Measurements from ENCODE around the gene APOBEC3G. TPM values are rescaled to one million over a fixed set of nuclear protein-coding genes. Genes with fewer than 3 reads are reported as not detected.

Gene APOBEC3G
- total RNA-seq, 1 donor from 2014 or later, result 9.3 TPM

- Histone ChIP-seq H3K4me1 (no peaks in the 10 kb centered on the region), H3K9me3 (no peaks in the 10 kb centered on the region), H3K4me3 (no peak overlapping the region), H3K27me3 (no peaks in the 10 kb centered on the region), H3K27ac (no peak overlapping the region), H3K36me3 (no peaks in the 10 kb centered on the region)
- DNase-seq (ENCODE audit: low spot score in 2 of 2), result no peak
- TF ChIP-seq, protein P1, sequence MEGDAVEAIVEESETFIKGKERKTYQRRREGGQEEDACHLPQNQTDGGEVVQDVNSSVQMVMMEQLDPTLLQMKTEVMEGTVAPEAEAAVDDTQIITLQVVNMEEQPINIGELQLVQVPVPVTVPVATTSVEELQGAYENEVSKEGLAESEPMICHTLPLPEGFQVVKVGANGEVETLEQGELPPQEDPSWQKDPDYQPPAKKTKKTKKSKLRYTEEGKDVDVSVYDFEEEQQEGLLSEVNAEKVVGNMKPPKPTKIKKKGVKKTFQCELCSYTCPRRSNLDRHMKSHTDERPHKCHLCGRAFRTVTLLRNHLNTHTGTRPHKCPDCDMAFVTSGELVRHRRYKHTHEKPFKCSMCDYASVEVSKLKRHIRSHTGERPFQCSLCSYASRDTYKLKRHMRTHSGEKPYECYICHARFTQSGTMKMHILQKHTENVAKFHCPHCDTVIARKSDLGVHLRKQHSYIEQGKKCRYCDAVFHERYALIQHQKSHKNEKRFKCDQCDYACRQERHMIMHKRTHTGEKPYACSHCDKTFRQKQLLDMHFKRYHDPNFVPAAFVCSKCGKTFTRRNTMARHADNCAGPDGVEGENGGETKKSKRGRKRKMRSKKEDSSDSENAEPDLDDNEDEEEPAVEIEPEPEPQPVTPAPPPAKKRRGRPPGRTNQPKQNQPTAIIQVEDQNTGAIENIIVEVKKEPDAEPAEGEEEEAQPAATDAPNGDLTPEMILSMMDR (IDR thresholded peaks at IDR 0.05), result no peak
- intact Hi-C loops (cut with DNase I), result no loop called here
Measured at GRCh38 chr22:39101226-39101625, 24.2 kb downstream of the APOBEC3G start.

DNA sequence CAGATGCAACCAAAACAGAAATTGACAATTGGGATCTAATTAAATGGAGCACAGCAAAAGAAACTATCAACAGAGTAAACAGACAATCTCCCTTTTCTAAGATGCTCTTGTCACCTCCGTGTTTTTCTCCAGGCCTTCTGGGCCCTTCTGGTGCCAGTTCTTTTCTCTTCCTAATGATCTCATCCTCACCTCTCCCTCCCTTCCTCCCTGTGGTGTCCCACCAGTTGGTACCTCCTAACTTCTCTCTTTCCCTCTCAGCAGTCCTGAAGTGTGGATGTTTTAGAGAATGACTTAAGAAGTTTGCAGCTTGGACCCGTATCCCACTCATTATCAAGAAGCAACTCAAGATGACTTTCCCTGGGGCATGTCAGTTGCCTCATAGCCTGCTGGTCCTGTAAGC lies 26.4 kb downstream of the APOBEC3G start:
- TF ChIP-seq, protein P1 (IDR thresholded peaks at IDR 0.05), result no peak
- no peaks in the 10 kb centered on the region for H3K4me1 ChIP-seq
- no peaks in the 10 kb centered on the region for H3K36me3 ChIP-seq
- intact Hi-C loops (cut with DNase I), result no loop called here
- no peak overlapping the region for H3K4me3 ChIP-seq
- no peaks in the 10 kb centered on the region for H3K9me3 ChIP-seq
- no peak overlapping the region for H3K27ac ChIP-seq
- H3K27me3 ChIP-seq, result no peaks in the 10 kb centered on the region
- DNase-seq (ENCODE audit: low spot score in 2 of 2), result no peak

DNA sequence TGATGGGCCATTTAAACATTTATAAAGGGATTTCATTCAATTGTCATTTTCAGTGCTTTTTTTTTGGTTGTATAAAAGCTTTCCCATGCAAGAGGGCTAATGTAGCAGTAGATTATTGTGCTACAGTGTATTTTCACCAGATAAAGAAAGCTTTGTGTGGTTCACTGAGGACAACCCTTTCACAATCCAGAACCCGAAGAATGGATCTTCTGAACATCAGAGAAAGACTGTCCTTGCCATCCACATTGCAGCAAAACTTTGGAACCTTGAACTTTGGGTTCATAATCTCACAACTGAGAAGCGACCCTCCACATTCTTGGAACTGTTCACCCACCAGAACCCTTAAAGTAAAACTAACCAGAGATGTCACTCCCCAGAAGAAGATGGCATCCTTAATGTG lies 29.3 kb downstream of the APOBEC3G start:
- Histone ChIP-seq H3K27ac (no peak overlapping the region), H3K36me3 (no peaks in the 10 kb centered on the region), H3K4me3 (no peak overlapping the region), H3K9me3 (no peaks in the 10 kb centered on the region), H3K4me1 (no peaks in the 10 kb centered on the region), H3K27me3 (no peaks in the 10 kb centered on the region)
- TF ChIP-seq, protein P1 (IDR thresholded peaks at IDR 0.05), result no peak
- intact Hi-C loops (cut with DNase I), result no loop called here
- DNase-seq (ENCODE audit: low spot score in 2 of 2), result no peak

- Histone ChIP-seq H3K9me3 (no peaks in the 10 kb centered on the region), H3K27ac (no peak overlapping the region), H3K4me3 (no peak overlapping the region), H3K36me3 (no peaks in the 10 kb centered on the region), H3K4me1 (no peaks in the 10 kb centered on the region), H3K27me3 (no peaks in the 10 kb centered on the region)
- intact Hi-C loops (cut with DNase I), result no loop called here
- TF ChIP-seq, protein P1 (IDR thresholded peaks at IDR 0.05), result no peak
- no peak for DNase-seq (ENCODE audit: low spot score in 2 of 2)
Measured at GRCh38 chr22:39108487-39108886, 31.4 kb downstream of the APOBEC3G start.

DNA sequence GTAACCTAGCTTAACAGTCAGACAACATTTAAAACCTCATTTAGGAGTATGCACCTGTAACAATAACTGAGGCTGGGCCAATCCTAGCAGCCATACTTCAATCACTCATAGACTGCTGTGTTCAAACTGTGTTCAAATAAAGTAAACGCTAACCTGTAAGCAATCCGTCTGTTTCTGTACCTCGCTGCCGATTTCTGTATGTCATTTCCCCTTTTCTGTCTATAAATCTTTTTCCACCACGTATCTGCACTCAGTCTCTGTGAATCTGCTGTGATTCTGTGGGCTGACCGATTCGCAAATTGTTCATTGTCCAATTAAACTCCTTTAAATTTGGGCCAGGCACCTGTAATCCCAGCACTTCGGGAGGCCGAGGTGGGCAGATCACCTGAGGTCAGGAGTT lies 32.3 kb downstream of the APOBEC3G start:
- DNase-seq (ENCODE audit: low spot score in 2 of 2), result no peak
- Histone ChIP-seq H3K4me1 (no peaks in the 10 kb centered on the region), H3K27ac (no peak overlapping the region), H3K36me3 (no peaks in the 10 kb centered on the region), H3K27me3 (no peaks in the 10 kb centered on the region), H3K4me3 (no peak overlapping the region), H3K9me3 (no peaks in the 10 kb centered on the region)
- intact Hi-C loops (cut with DNase I), result no loop called here
- TF ChIP-seq, protein P1 (IDR thresholded peaks at IDR 0.05), result no peak

Data from ascending aorta (tissue), 2 donors.